OCI-LY1 (cell line): ENCODE data around the gene OXTR.

ENCODE experiments used
- EZH2 ChIP-seq: fragments of 200-600 bp; sonication (generic), shearing (Covaris generic); IDR thresholded peaks from 2 replicates; pipeline ENCODE4 v1.8.0; 2017; ENCODE audit warnings: borderline replicate concordance, mixed run types, mild to moderate bottlenecking, antibody characterized with exemption, low read length, moderate library complexity, mixed read lengths
- TF ChIP-seq, protein P1 (sequence below): fragments of 200-600 bp; sonication (generic), shearing (Covaris generic); IDR thresholded peaks from 2 replicates; pipeline ENCODE4 v1.5.1; 2017; ENCODE audit warnings: mild to moderate bottlenecking, antibody characterized with exemption, low read length, moderate library complexity, mixed read lengths

GRCh38 chr3:8727605-8728512 lies 41.6 kb downstream of the OXTR start:
- TF ChIP-seq, protein P1, sequence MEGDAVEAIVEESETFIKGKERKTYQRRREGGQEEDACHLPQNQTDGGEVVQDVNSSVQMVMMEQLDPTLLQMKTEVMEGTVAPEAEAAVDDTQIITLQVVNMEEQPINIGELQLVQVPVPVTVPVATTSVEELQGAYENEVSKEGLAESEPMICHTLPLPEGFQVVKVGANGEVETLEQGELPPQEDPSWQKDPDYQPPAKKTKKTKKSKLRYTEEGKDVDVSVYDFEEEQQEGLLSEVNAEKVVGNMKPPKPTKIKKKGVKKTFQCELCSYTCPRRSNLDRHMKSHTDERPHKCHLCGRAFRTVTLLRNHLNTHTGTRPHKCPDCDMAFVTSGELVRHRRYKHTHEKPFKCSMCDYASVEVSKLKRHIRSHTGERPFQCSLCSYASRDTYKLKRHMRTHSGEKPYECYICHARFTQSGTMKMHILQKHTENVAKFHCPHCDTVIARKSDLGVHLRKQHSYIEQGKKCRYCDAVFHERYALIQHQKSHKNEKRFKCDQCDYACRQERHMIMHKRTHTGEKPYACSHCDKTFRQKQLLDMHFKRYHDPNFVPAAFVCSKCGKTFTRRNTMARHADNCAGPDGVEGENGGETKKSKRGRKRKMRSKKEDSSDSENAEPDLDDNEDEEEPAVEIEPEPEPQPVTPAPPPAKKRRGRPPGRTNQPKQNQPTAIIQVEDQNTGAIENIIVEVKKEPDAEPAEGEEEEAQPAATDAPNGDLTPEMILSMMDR: no peak
- TF ChIP-seq EZH2: no peak
